Measurements from ENCODE around the gene CNNM4.

The CNNM4 gene

GRCh38 chr2:96810783-96811192, 50.1 kb downstream of the CNNM4 start:
- no peak for DNase-seq (ENCODE audit: low read depth in 2 of 2)

GRCh38 chr2:96811917-96812316, 51.2 kb downstream of the CNNM4 start:
- no peak for DNase-seq (ENCODE audit: low read depth in 2 of 2)

GRCh38 chr2:96813656-96814055, 53.0 kb downstream of the CNNM4 start:
- no peak for DNase-seq (ENCODE audit: low read depth in 2 of 2)

- DNase-seq (ENCODE audit: low read depth in 2 of 2): no peak
Observed at GRCh38 chr2:96815326-96816126, 54.8 kb downstream of the CNNM4 start.

- DNase-seq (ENCODE audit: low read depth in 2 of 2): peak; percentile 96 to 98
Observed at GRCh38 chr2:96816127-96816835, 55.6 kb downstream of the CNNM4 start, which contains the start of gene CNNM3. CNNM3 (plus strand) TSS chr2:96816268; CDS start chr2:96816278, 10 bp downstream.

- DNase-seq (ENCODE audit: low read depth in 2 of 2): no peak
Observed at GRCh38 chr2:96816836-96817702, 56.4 kb downstream of the CNNM4 start.

- DNase-seq (ENCODE audit: low read depth in 2 of 2): no peak
Observed at GRCh38 chr2:96817882-96818281, 57.2 kb downstream of the CNNM4 start.

GRCh38 chr2:96819128-96819875, 58.6 kb downstream of the CNNM4 start:
- no peak for DNase-seq (ENCODE audit: low read depth in 2 of 2)

GRCh38 chr2:96819876-96820511, 59.3 kb downstream of the CNNM4 start:
- DNase-seq (ENCODE audit: low read depth in 2 of 2): no peak

GRCh38 chr2:96821113-96821675, 60.5 kb downstream of the CNNM4 start:
- DNase-seq (ENCODE audit: low read depth in 2 of 2): no peak

GRCh38 chr2:96822786-96823185, 62.1 kb downstream of the CNNM4 start:
- no peak for DNase-seq (ENCODE audit: low read depth in 2 of 2)

GRCh38 chr2:96823198-96823597, 62.5 kb downstream of the CNNM4 start:
- no peak for DNase-seq (ENCODE audit: low read depth in 2 of 2)

GRCh38 chr2:96824079-96824870, 63.6 kb downstream of the CNNM4 start:
- DNase-seq (ENCODE audit: low read depth in 2 of 2): no peak

- no peak for DNase-seq (ENCODE audit: low read depth in 2 of 2)
Observed at GRCh38 chr2:96825057-96825456, 64.4 kb downstream of the CNNM4 start.

- DNase-seq (ENCODE audit: low read depth in 2 of 2): no peak
Observed at GRCh38 chr2:96826546-96827278, 66.0 kb downstream of the CNNM4 start.

GRCh38 chr2:96828436-96828835, 67.7 kb downstream of the CNNM4 start:
- no peak for DNase-seq (ENCODE audit: low read depth in 2 of 2)

GRCh38 chr2:96828874-96829273, 68.2 kb downstream of the CNNM4 start:
- no peak for DNase-seq (ENCODE audit: low read depth in 2 of 2)

GRCh38 chr2:96830044-96830562, 69.4 kb downstream of the CNNM4 start:
- no peak for DNase-seq (ENCODE audit: low read depth in 2 of 2)

GRCh38 chr2:96831679-96832078, 71.0 kb downstream of the CNNM4 start:
- DNase-seq (ENCODE audit: low read depth in 2 of 2): no peak

Data from stimulated activated CD8-positive, alpha-beta memory T cell treated with anti-CD3 and anti-CD28 coated beads, Interleukin-2, amount 100 ng/mL, for 48 hours (primary cell).